Stimulated activated CD4-positive, alpha-beta T cell treated with anti-CD3 and anti-CD28 coated beads, Interleukin-1b, Interleukin-23, amount 100 ng/mL, for 48 hours (primary cell): ENCODE results near the gene JADE2.
"Not testable (repeated sequence)": the region's sequence is repeated elsewhere in the genome, so short reads cannot be mapped to it uniquely, and the experiment has no call there.

ENCODE experiments used
- DNase-seq: peaks from one replicate; pipeline ENCODE4 v3.0.0-alpha.2; 2020

Gene JADE2

GRCh38 chr5:134594797-134595457, 69.5 kb downstream of the JADE2 start:
- peak; percentile 27 for DNase-seq

GRCh38 chr5:134595458-134595838, 70.0 kb downstream of the JADE2 start:
- no peak for DNase-seq

GRCh38 chr5:134599820-134600219, 74.3 kb downstream of the JADE2 start:
- not testable (repeated sequence) for DNase-seq

GRCh38 chr5:134600600-134600999, 75.1 kb downstream of the JADE2 start:
- no peak for DNase-seq

GRCh38 chr5:134603059-134603458, 77.6 kb downstream of the JADE2 start:
- no peak for DNase-seq

- no peak for DNase-seq
Measured at GRCh38 chr5:134604908-134605307, 79.4 kb downstream of the JADE2 start.

GRCh38 chr5:134606726-134607125, 81.3 kb downstream of the JADE2 start:
- DNase-seq, result no peak

- no peak for DNase-seq
Measured at GRCh38 chr5:134608555-134608954, 83.1 kb downstream of the JADE2 start.

- DNase-seq, result peak; percentile 13
Measured at GRCh38 chr5:134609232-134609851, 83.9 kb downstream of the JADE2 start.

GRCh38 chr5:134610725-134611124, 85.3 kb downstream of the JADE2 start:
- no peak for DNase-seq

- no peak for DNase-seq
Measured at GRCh38 chr5:134611515-134611914, 86.0 kb downstream of the JADE2 start.

- DNase-seq, result no peak
Measured at GRCh38 chr5:134614450-134615085, 89.1 kb downstream of the JADE2 start.

- DNase-seq, result no peak
Measured at GRCh38 chr5:134620634-134621033, 95.2 kb downstream of the JADE2 start.

- DNase-seq, result no peak
Measured at GRCh38 chr5:134625559-134625958, 100.1 kb downstream of the JADE2 start.

GRCh38 chr5:134626369-134627014, 101.0 kb downstream of the JADE2 start:
- DNase-seq, result no peak
